ENCODE results near the gene FGFBP2. TPM values are rescaled to one million over a fixed set of nuclear protein-coding genes. Genes with fewer than 3 reads are reported as not detected.

Gene FGFBP2
- total and polyA plus RNA-seq, 10 of the 15 experiments (the other 5 are each of a cell fraction or from before 2014, with no cell fraction given): 0.23 TPM; not detected in 9

DNA sequence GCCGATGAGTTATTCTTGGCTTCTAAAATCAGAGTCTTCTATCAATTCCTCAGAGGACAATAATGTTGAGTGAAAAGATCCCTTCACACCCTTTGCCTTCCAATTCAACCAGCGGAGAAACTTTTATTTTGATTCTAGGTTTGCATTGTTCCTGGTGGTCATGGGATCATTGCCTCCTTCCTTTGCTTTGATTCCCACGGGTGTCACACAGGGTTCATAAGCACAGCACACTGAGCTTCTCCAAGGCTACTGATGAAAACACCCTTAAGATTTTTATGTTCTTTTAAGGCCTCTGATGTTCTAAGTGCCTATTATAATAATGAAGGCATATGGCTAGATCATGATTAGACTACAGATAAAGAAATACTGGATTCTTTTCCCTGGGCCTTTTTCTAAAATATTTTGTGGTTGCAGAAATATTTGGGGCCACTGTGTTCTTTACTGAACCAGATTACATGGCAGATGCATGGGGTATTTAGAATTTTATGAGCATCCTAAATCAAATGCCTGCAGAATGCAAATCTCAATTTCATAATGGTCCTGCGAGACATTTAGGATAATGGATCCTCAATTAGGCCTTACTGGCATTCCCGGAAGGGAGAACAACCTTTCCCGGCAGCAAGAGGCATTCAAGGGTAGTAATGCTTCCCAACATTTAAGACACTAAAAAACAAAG is 43.9 kb upstream of the FGFBP2 start:
- no peaks in the 10 kb centered on the region for H4K20me1 ChIP-seq (ENCODE audit: control insufficient read depth, insufficient read depth)
- FAIRE-seq (no peak), DNase-seq (ENCODE audit: low read depth, low spot score) (no peak), ATAC-seq (no peak)
- ChIA-PET RAD21 (ENCODE audit: unreplicated experiment) (no interaction called here), POLR2A (no interaction called here), SMC1A (ENCODE audit: uncharacterized antibody, unreplicated experiment) (no interaction called here), CTCF (interaction anchor here (0.8 to 2.1 kb wide), 2 partner anchors 124 to 202 kb away, joined by 3 to 9 read pairs; no protein-coding TSS in a partner anchor)
- WGBS (ENCODE audit: insufficient coverage, insufficient replicate concordance, low lambda C conversion rate, missing lambda C conversion rate): 64% methylated on average over 6 of the region's 6 CpGs
- intact Hi-C loops (cut with micrococcal nuclease; ENCODE audit: unreplicated experiment) (no loop called here), in situ Hi-C loops (cut with MboI) (no loop called here)
- no peak overlapping the region for H3K27ac ChIP-seq (ENCODE audit: control insufficient read depth, insufficient read depth)
- H3K9ac ChIP-seq (ENCODE audit: control insufficient read depth, insufficient read depth, low read length): no peak overlapping the region
- TF ChIP-seq WRNIP1 (IDR thresholded peaks at IDR 0.05; ENCODE audit: borderline replicate concordance, low read depth, low read length): no peak
- no peak for TF ChIP-seq SREBF2 (IDR thresholded peaks at IDR 0.05; ENCODE audit: low read length)
- no peak for TF ChIP-seq ZNF274 (IDR thresholded peaks at IDR 0.05; ENCODE audit: insufficient read depth, insufficient read length)
- TF ChIP-seq SUZ12 (IDR thresholded peaks at IDR 0.05; ENCODE audit: unreplicated experiment): no peak
- no peak for TF ChIP-seq SPI1 (IDR thresholded peaks at IDR 0.05; ENCODE audit: borderline replicate concordance, insufficient read depth, low read depth, low read length)
- no peak for TF ChIP-seq ZSCAN29 (IDR thresholded peaks at IDR 0.05)
- TF ChIP-seq ZZZ3 (IDR thresholded peaks at IDR 0.05; ENCODE audit: control insufficient read depth, insufficient read length, low read depth): no peak
- no peak for TF ChIP-seq PBX3 (IDR thresholded peaks at IDR 0.05; ENCODE audit: insufficient replicate concordance, low read depth, low read length)
- TF ChIP-seq STAT1 (conservative IDR thresholded peaks at IDR 0.05): no peak
- TF ChIP-seq SREBF1 (IDR thresholded peaks at IDR 0.05; ENCODE audit: low read length): no peak
- TF ChIP-seq SIX5 (IDR thresholded peaks at IDR 0.05; ENCODE audit: low read depth, low read length, severe bottlenecking): no peak
- no peak for TF ChIP-seq SMAD1 (IDR thresholded peaks at IDR 0.05; ENCODE audit: low read depth, partially characterized antibody)
- TF ChIP-seq, protein P1, sequence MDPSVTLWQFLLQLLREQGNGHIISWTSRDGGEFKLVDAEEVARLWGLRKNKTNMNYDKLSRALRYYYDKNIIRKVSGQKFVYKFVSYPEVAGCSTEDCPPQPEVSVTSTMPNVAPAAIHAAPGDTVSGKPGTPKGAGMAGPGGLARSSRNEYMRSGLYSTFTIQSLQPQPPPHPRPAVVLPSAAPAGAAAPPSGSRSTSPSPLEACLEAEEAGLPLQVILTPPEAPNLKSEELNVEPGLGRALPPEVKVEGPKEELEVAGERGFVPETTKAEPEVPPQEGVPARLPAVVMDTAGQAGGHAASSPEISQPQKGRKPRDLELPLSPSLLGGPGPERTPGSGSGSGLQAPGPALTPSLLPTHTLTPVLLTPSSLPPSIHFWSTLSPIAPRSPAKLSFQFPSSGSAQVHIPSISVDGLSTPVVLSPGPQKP (IDR thresholded peaks at IDR 0.05; ENCODE audit: low read depth, low read length): no peak
- TF ChIP-seq SRF (IDR thresholded peaks at IDR 0.05; ENCODE audit: low read depth in 2 of 2, low read length in 2 of 2): no peak
- TF ChIP-seq HDAC6 (IDR thresholded peaks at IDR 0.05; ENCODE audit: unreplicated experiment): no peak
- no peak for TF ChIP-seq CHD1 (IDR thresholded peaks at IDR 0.05; ENCODE audit: low read depth, low read length)
- TF ChIP-seq RFX5 (IDR thresholded peaks at IDR 0.05; ENCODE audit: low read depth, low read length): no peak
- no peak for TF ChIP-seq EED (IDR thresholded peaks at IDR 0.05; ENCODE audit: low read depth)
- TF ChIP-seq REST (IDR thresholded peaks at IDR 0.05; ENCODE audit: low read depth, low read length): no peak
- TF ChIP-seq KAT2A (conservative IDR thresholded peaks at IDR 0.05; ENCODE audit: control insufficient read depth, low read depth, low read length): no peak
- BruUV-seq (replicated peaks): no TSS peak
- no peaks in the 10 kb centered on the region for H3K36me3 ChIP-seq (ENCODE audit: control insufficient read depth in 2 of 2, insufficient read depth in 2 of 2, low read length in 1 of 2)
- H3K27me3 ChIP-seq (replicated peaks in 1 of 2; ENCODE audit: control insufficient read depth in 2 of 2, insufficient read depth in 2 of 2, low read length in 1 of 2): no peaks in the 10 kb centered on the region
- H3K4me3 ChIP-seq: no peak overlapping the region
- H3K4me2 ChIP-seq (ENCODE audit: control insufficient read depth, insufficient read depth): no peak overlapping the region
- no peaks in the 10 kb centered on the region for H3K4me1 ChIP-seq (ENCODE audit: control insufficient read depth, insufficient read depth, low read length)
- H3K9me3 ChIP-seq (replicated peaks; ENCODE audit: control insufficient read depth, insufficient read depth, low read length): no peaks in the 10 kb centered on the region
- H3K79me2 ChIP-seq (ENCODE audit: control insufficient read depth, insufficient read depth, low read length): no peaks in the 10 kb centered on the region
- no peak overlapping the region for H2AFZ ChIP-seq (ENCODE audit: control insufficient read depth, low read depth, low read length)

All from GM12878 (cell line).